GM20000 (cell line): ENCODE data around the gene TRMT1.
A peak's percentile ranks its signal among the peaks of the same experiment; 100 is the strongest.

ENCODE experiments used
- DNase-seq: peaks from one replicate; pipeline ENCODE4 v3.0.0; 2012; ENCODE audit warnings: low spot score
- CTCF ChIP-seq: IDR thresholded peaks from 2 replicates; pipeline ENCODE4 v1.5.1; 2012; ENCODE audit warnings: mild to moderate bottlenecking, control low read depth; ENCODE audit errors: extremely low read depth, missing control alignments

The TRMT1 gene

GRCh38 chr19:13160557-13160956, 44.0 kb upstream of the TRMT1 start:
- no peak for DNase-seq
- no peak for TF ChIP-seq CTCF

GRCh38 chr19:13159713-13160112, 43.2 kb upstream of the TRMT1 start:
- no peak for TF ChIP-seq CTCF
- DNase-seq: no peak

GRCh38 chr19:13155472-13156359, 39.2 kb upstream of the TRMT1 start:
- peak; percentile 74 for DNase-seq
- no peak for TF ChIP-seq CTCF

GRCh38 chr19:13154911-13155471, 38.5 kb upstream of the TRMT1 start:
- DNase-seq: peak; percentile 76
- peak; percentile 41 for TF ChIP-seq CTCF

GRCh38 chr19:13154241-13154778, 37.8 kb upstream of the TRMT1 start:
- peak; percentile 69 for DNase-seq
- TF ChIP-seq CTCF: no peak

GRCh38 chr19:13153569-13154240, 37.2 kb upstream of the TRMT1 start:
- no peak for DNase-seq
- peak; percentile 6 for TF ChIP-seq CTCF
